Thymus (tissue), 11 donors: ENCODE measurements around the gene IKZF4. TPM values are rescaled to one million over a fixed set of nuclear protein-coding genes. Genes with fewer than 3 reads are reported as not detected.
"Not testable (repeated sequence)": the region's sequence is repeated elsewhere in the genome, so short reads cannot be mapped to it uniquely, and the experiment has no call there.

Experiments
- DNase-seq, 9 donors: peaks; one replicate each; pipeline ENCODE4 v3.0.0-alpha.2; 2013; ENCODE audit warnings: low spot score in 9 of 9, low read depth in 6 of 9, missing footprints in 1 of 9
- H3K27ac ChIP-seq, 2 donors: one replicate each; pipeline ENCODE4 v1.5.1; 2013; ENCODE audit warnings: control low read depth in 1 of 2, low read depth in 1 of 2, low read length in 1 of 2, mild to moderate bottlenecking in 1 of 2, moderate library complexity in 1 of 2
- H3K27me3 ChIP-seq, 2 donors: one replicate each; pipeline ENCODE4 v1.5.1; 2013; ENCODE audit warnings: low read length in 1 of 2; ENCODE audit not compliant: control insufficient read depth in 2 of 2, insufficient read depth in 1 of 2
- H3K36me3 ChIP-seq, 2 donors: one replicate each; pipeline ENCODE4 v1.5.1; 2013; ENCODE audit warnings: low read length in 1 of 2, mild to moderate bottlenecking in 1 of 2, moderate library complexity in 1 of 2; ENCODE audit not compliant: control insufficient read depth in 2 of 2, insufficient read depth in 2 of 2
- H3K4me1 ChIP-seq, 2 donors: one replicate each; pipeline ENCODE4 v1.5.1; 2013; ENCODE audit warnings: low read length in 2 of 2; ENCODE audit not compliant: control insufficient read depth in 2 of 2, insufficient read depth in 2 of 2
- H3K4me3 ChIP-seq, 2 donors: one replicate each; pipeline ENCODE4 v1.5.1; 2013; ENCODE audit warnings: low read length in 2 of 2, control low read depth in 1 of 2, mild to moderate bottlenecking in 1 of 2
- H3K9me3 ChIP-seq, 2 donors: one replicate each; pipeline ENCODE4 v1.5.1; 2013; ENCODE audit warnings: low read length in 1 of 2, mild to moderate bottlenecking in 1 of 2; ENCODE audit not compliant: control insufficient read depth in 2 of 2, insufficient read depth in 1 of 2
- WGBS: extraction: QIAGEN DNeasy Blood & Tissue Kit; methylation state at CpG from one replicate; pipeline ENCODE4 v1.1.7; 2013; 5-methylcytosine and 5-hydroxymethylcytosine counted together
- polyA plus RNA-seq: library from polyadenylated mRNA; stranded (reverse); fragments of 200-250 nt; gene quantifications from one replicate; pipeline ENCODE4 v1.2.3, GENCODE V29; 2013
- total RNA-seq: library from RNA; stranded (reverse); fragments of 120-200 nt; gene quantifications from one replicate; pipeline ENCODE4 v1.2.4, GENCODE V29; 2013
- donor health status: healthy.

The IKZF4 gene
- total and polyA plus RNA-seq, 2 donors, result 1.7 to 2.7 TPM

- H3K36me3 ChIP-seq, result peaks cover 31 to 35% of the 10 kb centered on the region in 2 donors
- WGBS, result 38% methylated on average over 14 of the region's 14 CpGs
- H3K27me3 ChIP-seq, result peaks cover 2 to 14% of the 10 kb centered on the region in 2 donors
- no peaks in the 10 kb centered on the region for H3K9me3 ChIP-seq
- H3K4me1 ChIP-seq, result peaks cover 2 to 11% of the 10 kb centered on the region in 2 donors
- peak in 6 of 9 donors; percentile 52 to 81 (median 66) for DNase-seq
- H3K4me3 ChIP-seq, result peak overlapping the region in 1 of 2 donors; percentile 7
- no peak overlapping the region for H3K27ac ChIP-seq
Measured at GRCh38 chr12:55996201-55996714, 24.6 kb upstream of the IKZF4 start.

GRCh38 chr12:55996715-55997534, 23.9 kb upstream of the IKZF4 start, which contains the start of gene SUOX:
Gene SUOX (plus strand): TSS chr12:55997276. CDS start chr12:56002222, 4,946 bp downstream.
- H3K9me3 ChIP-seq, result no peaks in the 10 kb centered on the region
- H3K4me1 ChIP-seq, result peaks cover 2 to 11% of the 10 kb centered on the region in 2 donors
- peak within 1 kb of the TSS in 1 of 2 donors; percentile 3 for H3K27ac ChIP-seq
- DNase-seq, result peak in 2 of 9 donors; percentile 37 to 58
- H3K36me3 ChIP-seq, result peaks cover 25 to 30% of the 10 kb centered on the region in 2 donors
- 2% methylated on average over 27 of the region's 27 CpGs for WGBS
- H3K4me3 ChIP-seq, result peak within 1 kb of the TSS; percentile 35 to 38
- H3K27me3 ChIP-seq, result peaks cover 2 to 14% of the 10 kb centered on the region in 2 donors

DNA sequence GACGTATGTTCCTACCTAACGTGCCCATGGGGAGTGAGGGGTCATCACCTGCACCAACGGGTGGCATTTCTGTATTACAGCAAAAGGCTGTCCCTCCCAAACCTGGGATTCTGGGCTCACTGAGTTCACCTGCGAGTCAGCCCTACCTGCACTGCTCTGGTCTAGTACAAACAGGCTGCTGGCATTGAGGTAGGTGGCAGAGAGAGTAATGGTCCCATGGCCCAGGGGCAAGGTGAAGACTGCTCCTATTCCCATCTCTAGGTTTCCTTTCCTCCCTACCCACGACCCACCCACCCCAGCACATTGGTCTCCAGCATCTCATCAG, 23.3 kb upstream of the IKZF4 start:
- no peak for DNase-seq
- Histone ChIP-seq H3K4me1 (peaks cover 2 to 11% of the 10 kb centered on the region in 2 donors), H3K4me3 (peak overlapping the region; percentile 35 to 38), H3K9me3 (no peaks in the 10 kb centered on the region), H3K36me3 (peaks cover 19 to 24% of the 10 kb centered on the region in 2 donors), H3K27me3 (peaks cover 2 to 14% of the 10 kb centered on the region in 2 donors), H3K27ac (peak overlapping the region in 1 of 2 donors; percentile 3)
- WGBS, result 7% methylated on average over 5 of the region's 5 CpGs

DNA sequence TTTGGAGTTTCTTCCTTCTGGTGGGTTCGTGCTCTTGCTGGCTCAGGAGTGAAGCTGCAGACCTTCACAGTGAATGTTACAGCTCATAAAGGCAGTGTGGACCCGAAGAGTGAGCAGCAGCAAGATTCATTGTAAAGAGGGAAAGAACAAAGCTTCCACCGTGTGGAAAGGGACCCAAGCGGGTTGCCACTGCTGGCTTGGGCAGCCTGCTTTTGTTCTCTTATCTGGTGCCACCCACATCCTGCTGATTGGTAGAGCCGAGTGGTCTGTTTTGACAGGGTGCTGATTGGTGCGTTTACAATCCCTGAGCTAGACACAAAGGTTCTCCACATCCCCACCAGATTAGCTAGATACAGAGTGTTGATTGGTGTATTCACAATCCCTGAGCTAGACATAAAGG, 21.3 kb upstream of the IKZF4 start:
- not testable (repeated sequence) for DNase-seq, H3K4me3 ChIP-seq, H3K27ac ChIP-seq, H3K36me3 ChIP-seq, H3K9me3 ChIP-seq
- H3K27me3 ChIP-seq, result peaks cover 2 to 14% of the 10 kb centered on the region in 2 donors
- H3K4me1 ChIP-seq, result peaks cover 2 to 11% of the 10 kb centered on the region in 2 donors
- WGBS, result 92% methylated on average over 5 of the region's 6 CpGs

DNA sequence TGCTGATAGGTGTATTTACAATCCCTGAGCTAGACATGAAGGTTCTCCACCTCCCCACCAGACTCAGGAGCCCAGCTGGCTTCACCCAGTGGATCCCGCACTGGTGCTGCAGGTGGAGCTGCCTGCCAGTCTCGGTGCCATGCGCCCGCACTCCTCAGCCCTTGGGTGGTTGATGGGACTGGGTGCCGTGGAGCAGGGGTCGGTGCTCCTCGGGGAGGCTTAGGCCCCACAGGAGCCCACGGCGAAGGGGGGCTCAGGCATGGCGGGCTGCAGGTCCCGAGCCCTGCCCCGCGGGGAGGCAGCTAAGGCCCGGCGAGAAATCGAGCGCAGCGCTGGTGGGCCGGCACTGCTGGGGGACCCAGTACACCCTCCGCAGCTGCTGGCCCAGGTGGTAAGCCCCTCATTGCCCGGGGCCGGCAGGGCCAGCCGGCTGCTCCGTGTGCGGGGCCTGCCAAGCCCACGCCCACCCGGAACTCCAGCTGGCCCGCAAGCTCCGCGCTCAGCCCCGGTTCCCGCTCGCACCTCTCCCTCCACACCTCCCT, 20.8 kb upstream of the IKZF4 start:
- not testable (repeated sequence) for DNase-seq, H3K27ac ChIP-seq, H3K4me3 ChIP-seq, H3K36me3 ChIP-seq, H3K9me3 ChIP-seq
- peaks cover 2 to 14% of the 10 kb centered on the region in 2 donors for H3K27me3 ChIP-seq
- peaks cover 2 to 11% of the 10 kb centered on the region in 2 donors for H3K4me1 ChIP-seq
- 98% methylated on average over 33 of the region's 33 CpGs for WGBS

GRCh38 chr12:56001487-56002100, 19.2 kb upstream of the IKZF4 start:
- 90% methylated on average over 7 of the region's 7 CpGs for WGBS
- Histone ChIP-seq H3K27me3 (peaks cover 2 to 12% of the 10 kb centered on the region in 2 donors), H3K27ac (no peak overlapping the region), H3K4me3 (no peak overlapping the region), H3K4me1 (peaks cover 2 to 9% of the 10 kb centered on the region in 2 donors), H3K36me3 (peaks cover 0 to 4% of the 10 kb centered on the region in 2 donors), H3K9me3 (no peaks in the 10 kb centered on the region)
- DNase-seq, result no peak

GRCh38 chr12:56003376-56003775, 17.5 kb upstream of the IKZF4 start:
- not testable (repeated sequence) for DNase-seq, H3K27me3 ChIP-seq, H3K9me3 ChIP-seq, H3K4me3 ChIP-seq, H3K27ac ChIP-seq, H3K36me3 ChIP-seq
- WGBS, result 96% methylated on average over 5 of the region's 5 CpGs
- peaks cover 0 to 10% of the 10 kb centered on the region in 2 donors for H3K4me1 ChIP-seq

DNA sequence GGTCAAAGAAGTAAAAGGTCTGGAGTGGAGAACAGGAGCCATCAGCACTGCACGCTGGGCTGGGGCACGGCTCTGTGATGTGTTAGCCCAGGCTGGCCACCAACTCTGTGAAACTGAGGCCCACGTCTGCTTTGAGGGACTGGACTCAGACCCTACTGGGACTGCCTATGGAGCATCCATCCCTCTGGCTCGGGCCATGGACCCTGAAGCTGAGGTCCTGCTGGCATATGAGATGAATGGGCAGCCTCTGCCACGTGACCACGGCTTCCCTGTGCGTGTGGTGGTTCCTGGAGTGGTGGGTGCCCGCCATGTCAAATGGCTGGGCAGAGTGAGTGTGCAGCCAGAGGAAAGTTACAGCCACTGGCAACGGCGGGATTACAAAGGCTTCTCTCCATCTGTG, 16.6 kb upstream of the IKZF4 start:
- Histone ChIP-seq H3K9me3 (no peaks in the 10 kb centered on the region), H3K4me3 (no peak overlapping the region), H3K27me3 (no peaks in the 10 kb centered on the region), H3K27ac (no peak overlapping the region), H3K4me1 (peaks cover 0 to 10% of the 10 kb centered on the region in 2 donors), H3K36me3 (peaks cover 0 to 4% of the 10 kb centered on the region in 2 donors)
- 96% methylated on average over 10 of the region's 10 CpGs for WGBS
- no peak for DNase-seq
